Mesenteric fat pad (tissue), 1 donor: Measurements from ENCODE around the gene NTN1. TPM values are rescaled to one million over a fixed set of nuclear protein-coding genes. Genes with fewer than 3 reads are reported as not detected.
"Not testable (repeated sequence)": the region's sequence is repeated elsewhere in the genome, so short reads cannot be mapped to it uniquely, and the experiment has no call there.

Experiments used
- DNase-seq: peaks from one replicate; pipeline ENCODE4 v3.0.0-alpha.2; 2020; ENCODE audit warnings: low spot score
- long read RNA-seq: library from polyadenylated mRNA; unstranded; transcript quantifications from one replicate; pipeline ENCODE4 v2.0.0, GENCODE V29; 2020
- total RNA-seq: library from RNA; stranded (reverse); fragmentation: NEBNext Ultra II Directional; extraction: Animal tissue kit (Norgen Biotek cat#: 25700); gene quantifications from one replicate; pipeline ENCODE4 v1.2.1, GENCODE V29; 2021
- donor health status: DM: yes; HTN: yes; CAD: no.

Gene NTN1
- 3.1 TPM for total RNA-seq
- long read RNA-seq, partial matches to known transcripts, result 0 of 4 reads
- long read RNA-seq, other reads (novel, unspliced or antisense), result 4 of 4 reads

DNA sequence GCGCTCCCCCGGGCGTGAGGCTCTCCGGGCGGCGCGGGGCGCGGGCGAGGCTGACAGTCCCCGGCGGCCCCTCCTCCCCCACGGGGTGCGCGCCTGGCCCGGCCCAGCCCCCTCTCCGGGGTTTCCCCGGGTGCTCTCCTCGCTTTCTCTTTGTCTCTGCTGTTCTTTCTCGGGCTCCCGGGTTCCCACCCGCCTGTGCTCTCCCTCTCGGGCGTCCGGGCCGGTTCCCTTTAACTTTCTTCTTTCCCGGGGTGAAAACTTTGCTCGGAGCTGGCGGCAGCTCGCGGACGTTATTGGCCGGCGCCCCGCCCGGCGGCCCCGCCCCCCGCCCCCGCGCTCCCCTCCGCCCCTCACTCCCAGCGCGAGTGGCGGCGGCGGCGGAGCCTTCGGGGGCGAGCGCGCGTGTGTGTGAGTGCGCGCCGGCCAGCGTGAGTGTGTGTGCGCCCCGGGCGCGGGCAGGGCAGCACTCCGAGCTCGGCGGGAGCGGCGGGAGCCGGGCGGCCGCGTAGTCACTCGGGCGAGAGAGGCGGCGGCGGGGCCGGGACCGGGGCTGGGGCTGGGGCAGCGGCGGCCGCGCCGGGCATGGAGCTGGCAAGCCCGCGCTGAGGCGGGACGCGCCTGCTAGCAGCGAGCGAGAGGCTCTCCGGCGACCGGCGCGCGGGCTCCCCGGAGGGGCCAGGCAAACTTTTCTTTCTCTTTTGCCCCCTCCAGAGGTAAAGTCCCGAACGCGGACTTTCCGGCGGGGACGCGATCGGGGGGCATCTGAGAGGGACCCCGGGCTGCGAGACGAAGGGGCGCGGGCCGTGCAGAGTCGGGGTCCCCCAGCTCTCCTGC is at the start of gene NTN1:
Gene NTN1 (plus strand): TSS at position 353 of the 834 bp plus-strand sequence. CDS start 864 bp downstream, outside the sequence.
- DNase-seq, result no peak

- no peak for DNase-seq
Measured at GRCh38 chr17:8975091-8975725, 46.1 kb upstream of the NTN1 start.

DNA sequence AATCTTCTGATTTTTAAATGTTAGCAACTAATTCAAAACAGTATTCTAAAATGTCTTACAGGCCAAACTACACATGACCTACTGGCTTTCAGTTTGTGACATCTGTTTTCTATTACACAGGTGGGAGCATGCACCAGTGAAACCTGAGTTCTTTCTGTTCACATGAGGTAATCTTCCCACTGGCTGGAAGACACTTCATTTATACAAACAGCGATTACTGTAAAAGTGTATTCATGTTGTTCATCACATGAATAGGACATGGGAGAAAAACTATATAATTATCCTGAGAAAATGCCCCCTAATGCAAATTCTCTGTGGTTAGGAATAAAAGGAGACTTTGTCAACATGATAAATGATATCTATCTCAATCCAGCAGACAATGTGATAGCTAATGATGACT is 44.7 kb upstream of the NTN1 start:
- DNase-seq, result no peak

DNA sequence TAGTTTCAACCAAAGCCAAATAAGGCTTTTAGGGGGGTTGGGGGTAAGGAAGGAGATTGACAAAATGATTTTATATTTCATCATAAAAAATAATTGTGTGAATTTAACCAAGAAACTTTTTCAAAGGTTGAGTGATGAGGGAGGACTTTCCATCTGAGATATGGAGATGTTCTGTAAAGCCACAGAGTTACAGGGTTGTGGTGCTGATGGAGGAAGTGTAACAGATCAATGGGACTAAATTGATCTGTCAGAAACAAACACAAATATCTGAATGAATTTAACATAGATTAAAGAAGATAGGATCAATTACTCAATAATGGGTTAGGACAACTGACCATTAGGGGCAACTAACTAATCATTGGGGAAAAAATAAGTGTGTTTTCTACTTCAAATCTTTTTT is 41.6 kb upstream of the NTN1 start:
- no peak for DNase-seq

DNA sequence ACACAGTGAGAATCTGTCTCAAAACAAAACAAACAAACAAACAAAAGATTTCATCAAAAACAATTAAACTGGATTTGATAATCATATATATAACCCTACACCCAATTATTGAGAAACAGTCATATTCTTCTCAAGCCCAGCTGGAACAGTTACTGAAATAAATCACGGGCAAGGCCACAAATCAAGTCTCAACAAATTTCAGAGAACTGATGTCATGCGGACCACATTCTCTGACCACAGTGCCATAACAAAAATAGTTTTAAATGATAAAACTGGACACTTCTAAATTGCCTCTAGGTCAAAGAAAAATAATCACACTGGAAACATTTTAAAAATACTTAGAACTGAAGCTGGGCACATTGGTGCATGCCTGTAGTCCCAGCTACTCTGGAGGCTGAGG is 39.9 kb upstream of the NTN1 start:
- no peak for DNase-seq

DNA sequence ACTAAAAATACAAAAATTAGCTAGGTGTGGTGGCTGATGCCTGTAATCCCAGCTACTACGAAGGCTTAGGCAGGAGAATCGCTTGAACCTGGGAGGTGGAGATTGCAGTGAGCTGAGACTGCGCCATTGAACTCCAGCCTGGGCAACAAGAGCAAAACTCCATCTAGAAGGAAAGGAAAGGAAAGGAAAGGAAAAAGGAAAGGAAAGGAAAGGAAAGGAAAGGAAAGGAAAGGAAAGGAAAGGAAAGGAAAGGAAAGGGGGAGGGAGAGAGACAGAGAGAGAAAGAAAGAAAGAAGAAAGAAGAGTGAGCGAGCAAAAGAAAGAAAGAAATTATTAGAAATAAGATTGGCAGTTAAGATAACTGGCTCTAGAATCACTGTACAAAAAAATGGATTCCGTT is 37.1 kb upstream of the NTN1 start:
- not testable (repeated sequence) for DNase-seq

DNA sequence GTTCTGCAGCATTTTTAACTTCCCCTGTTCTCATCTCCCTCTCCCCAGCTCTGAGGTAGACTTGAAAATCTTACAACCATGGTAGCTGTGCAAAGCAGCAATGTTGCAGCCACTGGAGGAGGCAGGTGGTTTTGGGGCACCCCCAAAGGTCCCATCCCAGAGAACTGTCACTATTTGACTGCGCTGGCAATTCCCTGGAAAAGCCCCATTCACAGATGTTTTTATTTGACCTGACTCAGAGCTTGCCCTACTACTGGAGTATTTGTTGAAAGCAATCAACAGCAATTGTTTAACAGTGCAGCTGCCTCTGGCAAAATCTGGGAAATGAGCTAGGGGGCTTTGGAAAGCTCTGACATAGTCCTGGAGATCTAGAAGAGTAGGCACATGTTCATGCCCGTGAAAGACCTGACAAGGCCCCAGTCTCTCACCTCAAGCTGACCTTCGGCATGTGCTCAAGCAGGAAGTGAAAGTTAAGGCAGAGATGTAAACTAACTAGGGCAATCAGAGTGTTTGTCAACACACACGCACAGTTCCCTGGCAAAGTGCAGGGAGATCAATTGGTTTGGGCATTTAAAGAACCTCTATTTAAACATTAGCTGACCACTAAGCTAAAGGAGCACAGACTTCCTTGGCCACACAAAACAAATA is 36.1 kb upstream of the NTN1 start:
- DNase-seq, result no peak

GRCh38 chr17:8986295-8986694 is 35.0 kb upstream of the NTN1 start:
- no peak for DNase-seq

- DNase-seq, result not testable (repeated sequence)
Measured at GRCh38 chr17:8988263-8988935, 32.9 kb upstream of the NTN1 start.

DNA sequence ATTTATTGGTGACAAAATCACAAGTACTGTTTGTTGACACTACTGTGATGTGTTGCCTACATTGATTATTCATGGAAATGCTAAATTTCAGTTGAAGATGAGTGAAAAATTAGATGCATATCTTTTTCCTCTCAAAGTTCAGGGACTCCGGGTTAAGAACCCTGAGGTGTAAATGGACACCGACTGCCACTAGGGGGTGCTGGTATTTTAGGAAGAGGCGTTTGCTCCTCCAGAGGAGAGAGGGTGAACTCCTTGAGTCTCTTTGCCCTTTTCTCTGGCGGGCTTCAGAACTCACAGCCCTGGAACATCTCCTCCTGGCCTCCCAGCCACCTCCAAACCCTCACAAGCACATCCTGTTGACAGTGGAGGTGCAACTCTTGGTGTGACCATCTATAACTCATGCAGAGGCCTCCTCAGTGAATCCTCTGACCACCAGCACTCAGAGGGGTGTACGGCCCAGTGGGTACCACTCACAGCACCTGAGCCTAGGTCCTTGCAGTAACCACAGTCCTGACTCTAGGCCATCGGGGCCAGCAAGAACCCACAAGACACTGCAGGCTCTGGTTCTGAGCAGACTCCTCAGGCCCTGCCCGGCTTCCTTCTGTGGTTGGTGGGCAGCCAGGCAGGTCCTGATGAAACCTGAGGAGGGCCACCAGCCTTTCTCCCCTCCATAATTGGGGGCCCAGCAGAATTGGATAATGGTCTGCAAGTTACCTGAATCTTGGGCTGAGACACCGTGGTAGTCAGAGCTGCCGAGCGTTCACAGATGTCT is 29.6 kb upstream of the NTN1 start:
- DNase-seq, result no peak

DNA sequence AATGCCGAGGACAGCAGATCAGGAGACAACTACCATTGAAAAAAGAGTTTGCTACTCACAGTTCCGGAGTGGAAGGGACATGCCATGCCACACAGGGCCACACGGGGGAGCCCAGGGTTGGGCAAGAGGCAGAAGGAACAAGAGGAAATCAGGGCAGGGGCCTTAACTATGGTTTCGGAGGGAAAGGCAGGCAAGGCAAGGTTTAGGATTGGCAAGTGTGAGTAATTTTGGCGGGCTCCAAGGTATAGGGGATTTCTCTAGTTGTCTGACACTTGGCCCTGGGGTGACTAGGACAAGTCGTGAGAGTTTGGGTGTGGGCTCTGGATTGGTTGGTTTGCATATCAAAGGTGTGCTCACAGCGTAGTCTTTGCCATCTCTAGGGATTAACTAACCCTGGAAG is 27.0 kb upstream of the NTN1 start:
- DNase-seq, result no peak

GRCh38 chr17:8995711-8996110 is 25.6 kb upstream of the NTN1 start:
- no peak for DNase-seq

- DNase-seq, result no peak
Measured at GRCh38 chr17:8997994-8998628, 23.2 kb upstream of the NTN1 start.

DNA sequence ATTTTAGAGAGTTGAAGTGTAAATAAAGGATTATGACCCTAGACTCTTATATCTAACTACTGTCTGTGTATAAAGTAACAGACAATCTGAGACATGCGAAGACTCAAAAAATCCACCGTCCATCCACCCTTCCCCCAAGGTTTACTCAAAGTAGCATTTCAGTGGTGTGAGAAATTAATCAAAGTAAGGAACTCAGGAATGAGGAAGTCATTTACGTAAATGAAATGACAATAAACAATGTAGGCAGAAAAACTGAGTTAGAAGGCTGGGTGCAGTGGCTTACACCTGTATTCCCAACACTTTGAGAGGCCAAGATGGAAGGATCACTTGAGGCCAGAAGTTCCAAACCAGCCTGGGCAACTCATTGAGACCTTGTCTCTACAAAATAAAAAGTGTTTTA is 19.8 kb upstream of the NTN1 start:
- DNase-seq, result no peak

DNA sequence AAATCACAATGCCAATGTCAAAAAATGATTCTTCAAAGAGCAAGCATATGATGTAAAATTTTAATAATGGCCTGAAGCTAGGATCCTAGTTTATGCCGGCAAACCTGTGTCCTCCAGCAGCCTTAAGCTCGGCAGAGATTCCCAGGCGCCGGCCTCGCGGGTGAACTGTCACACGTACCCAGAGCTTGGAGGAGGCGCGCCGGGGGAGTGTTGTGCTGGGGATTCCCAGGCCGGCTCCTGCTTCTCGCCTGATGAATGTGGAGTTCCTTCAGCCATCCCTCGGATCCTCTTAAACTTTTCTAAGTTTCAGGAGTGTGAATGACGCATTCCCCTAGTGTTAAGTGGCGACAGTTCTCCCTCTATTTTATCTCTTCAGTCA is 19.1 kb upstream of the NTN1 start:
- DNase-seq, result no peak

GRCh38 chr17:9002606-9003354 is 18.5 kb upstream of the NTN1 start:
- DNase-seq, result no peak

DNA sequence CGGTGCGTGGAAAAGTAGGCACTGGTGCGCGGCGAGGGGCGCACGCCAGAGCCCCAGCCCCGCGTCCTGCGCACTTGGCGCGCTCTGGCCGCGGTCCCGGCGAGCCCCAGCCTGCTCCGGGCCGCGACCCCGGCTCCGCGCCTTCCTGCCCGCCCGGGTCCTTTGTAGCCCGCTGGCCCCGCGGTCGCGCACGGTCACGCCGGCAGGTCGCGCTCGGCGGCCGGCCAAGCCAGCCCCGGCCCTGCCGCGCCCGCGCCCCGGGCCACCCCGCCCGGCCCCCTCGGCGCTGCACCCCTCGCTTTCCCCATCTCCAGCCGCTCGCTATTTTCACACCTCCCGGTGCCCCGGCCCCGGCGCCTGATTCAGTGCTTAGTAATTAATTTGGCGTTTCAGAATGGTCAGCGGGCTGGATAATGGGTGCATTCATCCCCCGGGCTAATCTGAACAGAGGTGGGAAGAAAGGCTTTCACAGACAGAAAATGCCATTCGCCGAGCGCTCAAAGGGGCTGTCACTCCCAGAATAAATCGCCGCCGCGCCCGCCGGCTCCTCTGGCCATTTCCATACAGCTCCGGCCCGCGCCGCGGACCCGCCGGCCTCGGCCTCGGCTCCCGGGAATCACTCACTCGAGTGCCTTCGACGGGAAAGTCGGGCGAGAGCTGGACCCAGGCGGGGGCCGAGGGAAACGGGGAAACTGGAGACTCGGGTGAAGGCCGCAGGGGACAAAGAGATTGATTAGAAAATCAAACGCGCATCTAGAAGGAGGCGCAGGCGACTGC is 17.8 kb upstream of the NTN1 start:
- DNase-seq, result no peak

DNA sequence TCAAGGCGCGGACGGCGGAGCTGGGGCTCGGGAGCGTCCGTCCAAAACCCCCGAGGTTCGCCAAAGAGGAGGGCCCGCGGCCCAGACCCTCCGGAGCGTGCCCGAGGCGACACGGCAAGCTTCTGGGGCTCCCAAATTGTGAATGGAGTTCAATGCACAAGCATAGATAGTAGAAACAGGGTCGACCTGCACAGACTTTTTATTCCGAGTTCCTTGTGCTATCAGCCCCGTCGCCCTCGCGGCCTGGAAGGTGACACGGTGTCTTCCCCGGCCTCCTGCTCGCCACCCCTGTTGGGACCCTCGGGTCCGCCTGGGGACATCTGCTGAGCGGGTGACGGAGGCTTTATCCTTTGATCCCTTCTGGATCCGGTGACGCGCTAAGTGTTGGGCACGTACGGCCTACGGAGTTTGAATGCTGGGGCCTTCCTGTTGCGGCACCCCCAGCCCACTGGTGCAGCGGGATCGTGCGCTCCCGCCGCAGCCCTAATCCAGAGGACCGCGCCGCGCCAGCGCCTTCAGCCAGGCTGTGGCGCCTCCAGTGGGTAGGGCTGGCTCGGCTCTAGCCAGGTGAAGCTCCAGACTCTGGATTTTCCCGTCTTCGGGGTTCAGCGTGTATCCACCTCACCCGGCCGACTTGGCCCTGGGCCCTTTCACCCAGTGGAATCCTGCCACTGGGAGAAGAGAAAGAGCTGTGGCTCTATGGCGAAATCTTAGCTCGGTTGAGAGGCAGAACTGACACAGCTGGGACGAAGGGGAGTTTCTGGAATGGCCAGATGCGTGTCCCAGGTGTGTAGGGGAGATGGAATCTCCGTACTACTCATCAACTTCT is 17.0 kb upstream of the NTN1 start:
- no peak for DNase-seq
